Endothelial cell (in vitro differentiated cells): ENCODE results near the gene BCKDHA. TPM values are rescaled to one million over a fixed set of nuclear protein-coding genes. Genes with fewer than 3 reads are reported as not detected.

ENCODE experiments used
- DNase-seq: peaks from one replicate; pipeline ENCODE4 v3.0.0; 2021; ENCODE audit warnings: low spot score
- H3K27ac Mint-ChIP-seq: one replicate; pipeline ENCODE4 v1.8.0; 2021; ENCODE audit warnings: mixed read lengths, inconsistent platforms; ENCODE audit not compliant: unreplicated experiment
- H3K27me3 Mint-ChIP-seq: one replicate; pipeline ENCODE4 v1.8.0; 2021; ENCODE audit warnings: mild to moderate bottlenecking, moderate library complexity, mixed read lengths, inconsistent platforms; ENCODE audit not compliant: unreplicated experiment
- H3K36me3 Mint-ChIP-seq: one replicate; pipeline ENCODE4 v1.8.0; 2021; ENCODE audit warnings: mild to moderate bottlenecking, low read depth, mixed read lengths, inconsistent platforms; ENCODE audit not compliant: unreplicated experiment
- H3K4me1 Mint-ChIP-seq: one replicate; pipeline ENCODE4 v1.8.0; 2021; ENCODE audit warnings: mild to moderate bottlenecking, mixed read lengths, inconsistent platforms; ENCODE audit not compliant: unreplicated experiment
- H3K4me3 Mint-ChIP-seq: one replicate; pipeline ENCODE4 v1.8.0; 2021; ENCODE audit warnings: mild to moderate bottlenecking, mixed read lengths, inconsistent platforms; ENCODE audit not compliant: unreplicated experiment
- H3K9me3 Mint-ChIP-seq: one replicate; pipeline ENCODE4 v1.8.0; 2021; ENCODE audit warnings: mixed read lengths, inconsistent platforms; ENCODE audit not compliant: unreplicated experiment
- total RNA-seq: library from RNA; stranded (reverse); fragmentation: NEBNext Ultra II Directional; extraction: Animal tissue kit (Norgen Biotek cat#: 25700); gene quantifications from one replicate; pipeline ENCODE4 v1.2.1, GENCODE V29; 2021; ENCODE audit not compliant: unreplicated experiment
- TF ChIP-seq, protein P1 (sequence below): fragments of 200-600 bp; sonication (generic); IDR thresholded peaks from one replicate; pipeline ENCODE4 v1.5.0; 2021; ENCODE audit warnings: antibody characterized with exemption; ENCODE audit not compliant: unreplicated experiment

BCKDHA gene
- total RNA-seq, 1 donor from 2014 or later = 25.0 TPM

DNA sequence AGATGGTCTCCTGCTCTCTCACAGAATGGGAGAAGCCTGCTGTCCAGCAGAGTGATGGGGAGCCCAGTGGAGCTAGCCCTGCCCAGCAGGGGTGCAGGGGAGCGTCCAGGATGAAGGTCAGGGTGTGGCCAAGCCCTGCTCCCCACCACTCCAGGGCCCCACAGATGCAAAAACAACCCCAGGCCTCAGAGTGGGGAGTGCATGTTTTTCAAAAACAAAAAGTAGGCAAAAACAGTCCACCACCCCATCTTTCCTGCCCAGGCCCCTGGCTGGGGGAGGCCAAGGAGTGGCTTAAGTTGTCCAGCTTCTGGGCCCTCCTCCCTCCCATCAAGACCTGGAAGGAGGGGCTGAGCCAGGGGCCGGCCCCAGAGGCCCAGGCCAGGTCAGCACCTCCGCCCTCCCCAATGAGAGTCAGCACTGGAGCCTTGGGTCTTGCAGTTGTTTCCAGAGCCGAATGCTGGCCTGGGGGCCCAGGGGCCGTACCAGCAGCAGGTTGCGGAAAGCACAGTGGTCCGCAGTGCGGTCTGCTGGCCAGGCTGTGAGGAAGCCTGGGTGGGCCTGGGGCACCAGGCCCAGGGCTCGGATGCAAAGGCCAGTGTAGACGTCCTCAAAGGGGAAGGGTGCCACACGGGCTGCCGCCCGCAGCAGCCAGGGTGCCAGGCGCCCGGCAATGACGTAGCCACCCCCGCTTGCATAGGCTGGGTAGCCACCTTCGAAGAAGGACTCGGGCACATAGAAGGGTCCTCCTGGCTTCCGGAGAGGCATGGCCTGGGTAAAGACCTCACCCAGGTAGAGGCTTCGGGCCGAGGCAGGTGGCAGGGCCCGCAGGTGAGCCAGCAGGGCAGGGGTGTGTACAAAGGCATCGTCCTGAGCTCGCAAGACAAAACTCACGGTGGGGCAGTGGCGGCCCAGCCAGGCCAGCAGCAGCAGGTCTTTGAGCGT lies 27.8 kb downstream of the BCKDHA start:
- TF ChIP-seq, protein P1, sequence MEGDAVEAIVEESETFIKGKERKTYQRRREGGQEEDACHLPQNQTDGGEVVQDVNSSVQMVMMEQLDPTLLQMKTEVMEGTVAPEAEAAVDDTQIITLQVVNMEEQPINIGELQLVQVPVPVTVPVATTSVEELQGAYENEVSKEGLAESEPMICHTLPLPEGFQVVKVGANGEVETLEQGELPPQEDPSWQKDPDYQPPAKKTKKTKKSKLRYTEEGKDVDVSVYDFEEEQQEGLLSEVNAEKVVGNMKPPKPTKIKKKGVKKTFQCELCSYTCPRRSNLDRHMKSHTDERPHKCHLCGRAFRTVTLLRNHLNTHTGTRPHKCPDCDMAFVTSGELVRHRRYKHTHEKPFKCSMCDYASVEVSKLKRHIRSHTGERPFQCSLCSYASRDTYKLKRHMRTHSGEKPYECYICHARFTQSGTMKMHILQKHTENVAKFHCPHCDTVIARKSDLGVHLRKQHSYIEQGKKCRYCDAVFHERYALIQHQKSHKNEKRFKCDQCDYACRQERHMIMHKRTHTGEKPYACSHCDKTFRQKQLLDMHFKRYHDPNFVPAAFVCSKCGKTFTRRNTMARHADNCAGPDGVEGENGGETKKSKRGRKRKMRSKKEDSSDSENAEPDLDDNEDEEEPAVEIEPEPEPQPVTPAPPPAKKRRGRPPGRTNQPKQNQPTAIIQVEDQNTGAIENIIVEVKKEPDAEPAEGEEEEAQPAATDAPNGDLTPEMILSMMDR = no peak
- peaks cover 37% of the 10 kb centered on the region for H3K4me1 Mint-ChIP-seq
- H3K36me3 Mint-ChIP-seq = peaks cover 18% of the 10 kb centered on the region
- DNase-seq = no peak
- H3K27ac Mint-ChIP-seq = no peak overlapping the region
- peaks cover 8% of the 10 kb centered on the region for H3K27me3 Mint-ChIP-seq
- no peaks in the 10 kb centered on the region for H3K9me3 Mint-ChIP-seq
- H3K4me3 Mint-ChIP-seq = peak overlapping the region; percentile 42

DNA sequence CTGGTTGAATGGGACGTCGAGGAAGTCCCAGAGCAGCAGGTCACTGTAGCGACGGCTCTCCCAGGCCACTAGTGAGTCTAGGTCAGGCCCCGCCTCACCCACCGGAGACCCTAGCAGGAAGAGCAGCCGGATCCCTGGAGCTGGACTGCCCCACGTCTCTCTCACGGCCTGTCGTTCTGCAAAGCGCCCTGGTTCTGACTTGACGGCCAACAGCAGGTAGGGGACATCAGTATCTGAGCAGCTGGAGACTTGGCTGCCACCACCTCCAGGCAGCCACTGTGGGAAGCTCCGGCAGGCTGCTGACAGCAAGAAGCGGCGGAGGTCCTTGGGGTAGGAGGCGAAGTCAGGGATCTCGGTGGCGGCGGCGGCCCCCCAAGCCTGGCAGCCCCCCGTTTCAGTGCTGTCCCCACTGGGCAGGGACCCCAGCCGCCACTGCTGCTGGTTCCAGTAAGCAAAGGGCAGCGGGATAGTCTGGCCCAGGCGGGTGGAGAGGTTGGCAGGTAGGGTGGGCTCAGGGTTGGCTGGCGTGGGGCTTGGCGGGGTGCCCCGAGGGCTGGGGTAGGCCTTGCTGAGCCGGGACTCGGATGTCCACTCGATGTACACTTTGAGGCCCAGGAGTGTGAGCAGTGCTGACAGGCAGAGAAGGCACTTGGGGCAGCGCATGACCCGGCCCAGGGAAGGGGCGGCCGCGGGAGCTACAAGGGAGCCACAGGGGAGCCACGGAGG lies 28.7 kb downstream of the BCKDHA start:
- H3K4me3 Mint-ChIP-seq = peak overlapping the region; percentile 42
- TF ChIP-seq, protein P1 = no peak
- peaks cover 10% of the 10 kb centered on the region for H3K27me3 Mint-ChIP-seq
- no peak for DNase-seq
- H3K27ac Mint-ChIP-seq = no peak overlapping the region
- H3K36me3 Mint-ChIP-seq = peaks cover 12% of the 10 kb centered on the region
- H3K4me1 Mint-ChIP-seq = peaks cover 32% of the 10 kb centered on the region
- no peaks in the 10 kb centered on the region for H3K9me3 Mint-ChIP-seq

DNA sequence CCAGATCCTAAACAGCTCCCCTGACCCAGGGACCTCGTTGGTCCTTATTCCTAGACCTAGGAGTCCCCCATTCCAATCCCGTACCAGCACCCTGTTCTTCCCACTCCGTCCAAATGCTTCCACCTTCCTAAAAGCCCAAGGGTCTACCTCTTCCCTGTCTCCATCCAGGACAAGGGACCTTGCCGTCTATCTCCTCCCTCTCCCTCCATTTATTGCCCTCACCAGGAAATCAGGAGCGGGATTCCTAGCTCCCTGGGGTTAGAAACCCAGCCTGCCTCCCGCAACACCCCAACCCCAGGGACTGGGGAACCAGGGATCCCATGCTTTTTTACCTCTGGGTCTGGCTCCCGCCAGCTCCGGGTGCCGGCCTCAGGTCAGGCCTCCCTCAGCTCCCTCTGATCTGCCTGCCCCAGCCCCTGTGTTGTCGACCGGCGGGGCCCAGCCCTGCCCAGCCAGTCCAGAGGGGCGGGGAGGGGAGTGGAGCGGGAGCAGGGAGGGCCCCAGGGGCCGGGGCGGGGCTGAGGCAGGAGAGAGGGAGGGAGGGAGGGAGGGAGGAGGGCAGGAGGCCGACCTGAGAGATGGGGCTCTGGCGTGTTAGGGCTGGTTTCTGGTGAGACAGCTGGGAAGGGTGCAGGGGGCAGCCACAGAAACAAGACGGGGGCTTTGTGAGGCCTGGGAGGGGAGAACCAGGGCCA lies 29.5 kb downstream of the BCKDHA start, which contains the start of gene B3GNT8:
B3GNT8 (minus strand) TSS at position 423 of the 695 bp plus-strand sequence. CDS start 596 bp downstream, outside the sequence.
- peak; percentile 56 for DNase-seq
- Mint-ChIP-seq H3K9me3 (no peaks in the 10 kb centered on the region), H3K4me3 (peak within 1 kb of the TSS; percentile 93), H3K36me3 (peaks cover 13% of the 10 kb centered on the region), H3K4me1 (peaks cover 27% of the 10 kb centered on the region), H3K27me3 (peaks cover 8% of the 10 kb centered on the region), H3K27ac (peak within 1 kb of the TSS; percentile 64)
- TF ChIP-seq, protein P1 = no peak

DNA sequence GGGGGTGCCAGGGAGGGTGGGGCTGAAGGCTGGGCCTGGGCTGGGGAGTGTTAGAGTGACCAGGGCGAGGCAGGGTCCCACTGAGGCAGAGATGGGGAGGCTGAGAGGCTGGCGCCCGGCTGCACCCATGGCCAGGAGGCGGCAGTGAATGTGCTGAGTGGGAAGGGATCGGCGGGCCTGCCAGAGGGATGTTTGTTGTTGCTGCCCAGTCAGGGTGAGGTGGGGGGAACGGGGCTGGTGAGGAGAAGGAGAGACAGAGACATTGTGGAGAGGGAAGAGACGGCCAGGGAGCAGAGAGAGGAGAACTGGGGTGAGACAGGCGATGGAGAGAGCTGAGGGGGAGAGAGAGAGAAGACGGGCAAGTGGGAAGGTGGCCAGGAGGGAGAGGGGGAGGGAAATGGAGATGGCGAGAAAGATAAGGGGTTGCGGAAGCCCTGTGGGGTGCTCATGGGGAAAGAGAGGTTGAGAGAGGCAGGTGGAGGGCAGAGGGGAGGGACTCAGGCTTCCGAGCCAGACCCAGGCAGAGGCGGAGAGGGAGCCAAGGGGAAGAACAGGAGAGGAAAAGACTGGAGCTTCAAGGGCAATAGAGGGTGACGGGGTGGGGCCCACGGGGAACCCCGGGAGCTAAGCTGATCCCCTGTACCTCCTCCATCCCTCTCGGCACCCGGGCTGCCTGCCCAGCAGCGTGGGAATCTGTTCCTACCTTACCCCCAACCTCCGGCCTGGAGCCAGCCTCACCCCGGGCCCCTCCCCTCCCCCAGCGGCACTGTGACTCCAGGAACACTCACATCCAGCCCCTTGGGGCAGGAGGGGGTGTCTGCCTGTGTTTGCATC lies 30.2 kb downstream of the BCKDHA start:
- DNase-seq = peak; percentile 33
- Mint-ChIP-seq H3K4me3 (peak overlapping the region; percentile 89), H3K4me1 (peaks cover 21% of the 10 kb centered on the region), H3K27me3 (peaks cover 8% of the 10 kb centered on the region), H3K36me3 (peaks cover 13% of the 10 kb centered on the region), H3K9me3 (no peaks in the 10 kb centered on the region), H3K27ac (no peak overlapping the region)
- TF ChIP-seq, protein P1 = no peak
